ENCODE measurements around the gene VIPR1.

GRCh38 chr3:42530073-42530472 is 27.6 kb downstream of the VIPR1 start:
- no peak for TF ChIP-seq CTCF (IDR thresholded peaks at IDR 0.05)
- no peak for TF ChIP-seq POLR2AphosphoS5 (IDR thresholded peaks at IDR 0.05; ENCODE audit: low read depth, low read length)
- TF ChIP-seq, protein P1, sequence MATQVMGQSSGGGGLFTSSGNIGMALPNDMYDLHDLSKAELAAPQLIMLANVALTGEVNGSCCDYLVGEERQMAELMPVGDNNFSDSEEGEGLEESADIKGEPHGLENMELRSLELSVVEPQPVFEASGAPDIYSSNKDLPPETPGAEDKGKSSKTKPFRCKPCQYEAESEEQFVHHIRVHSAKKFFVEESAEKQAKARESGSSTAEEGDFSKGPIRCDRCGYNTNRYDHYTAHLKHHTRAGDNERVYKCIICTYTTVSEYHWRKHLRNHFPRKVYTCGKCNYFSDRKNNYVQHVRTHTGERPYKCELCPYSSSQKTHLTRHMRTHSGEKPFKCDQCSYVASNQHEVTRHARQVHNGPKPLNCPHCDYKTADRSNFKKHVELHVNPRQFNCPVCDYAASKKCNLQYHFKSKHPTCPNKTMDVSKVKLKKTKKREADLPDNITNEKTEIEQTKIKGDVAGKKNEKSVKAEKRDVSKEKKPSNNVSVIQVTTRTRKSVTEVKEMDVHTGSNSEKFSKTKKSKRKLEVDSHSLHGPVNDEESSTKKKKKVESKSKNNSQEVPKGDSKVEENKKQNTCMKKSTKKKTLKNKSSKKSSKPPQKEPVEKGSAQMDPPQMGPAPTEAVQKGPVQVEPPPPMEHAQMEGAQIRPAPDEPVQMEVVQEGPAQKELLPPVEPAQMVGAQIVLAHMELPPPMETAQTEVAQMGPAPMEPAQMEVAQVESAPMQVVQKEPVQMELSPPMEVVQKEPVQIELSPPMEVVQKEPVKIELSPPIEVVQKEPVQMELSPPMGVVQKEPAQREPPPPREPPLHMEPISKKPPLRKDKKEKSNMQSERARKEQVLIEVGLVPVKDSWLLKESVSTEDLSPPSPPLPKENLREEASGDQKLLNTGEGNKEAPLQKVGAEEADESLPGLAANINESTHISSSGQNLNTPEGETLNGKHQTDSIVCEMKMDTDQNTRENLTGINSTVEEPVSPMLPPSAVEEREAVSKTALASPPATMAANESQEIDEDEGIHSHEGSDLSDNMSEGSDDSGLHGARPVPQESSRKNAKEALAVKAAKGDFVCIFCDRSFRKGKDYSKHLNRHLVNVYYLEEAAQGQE (IDR thresholded peaks at IDR 0.05; ENCODE audit: insufficient read depth in 1 of 2, low read depth in 2 of 2, low read length in 1 of 2): no peak
- no peak for TF ChIP-seq TCF7L2 (IDR thresholded peaks at IDR 0.05; ENCODE audit: low read depth, low read length)
- no peak for TF ChIP-seq SIN3A (IDR thresholded peaks at IDR 0.05; ENCODE audit: borderline replicate concordance, insufficient read depth, low read depth, low read length)

Measured in Panc1 (cell line).